ENCODE results near the gene HM13. TPM values are rescaled to one million over a fixed set of nuclear protein-coding genes. Genes with fewer than 3 reads are reported as not detected.

HM13 gene
- total and polyA plus RNA-seq, 2 of the 13 experiments (the other 11 are each of a cell fraction or from before 2014, with no cell fraction given) = 118 to 243 TPM

DNA sequence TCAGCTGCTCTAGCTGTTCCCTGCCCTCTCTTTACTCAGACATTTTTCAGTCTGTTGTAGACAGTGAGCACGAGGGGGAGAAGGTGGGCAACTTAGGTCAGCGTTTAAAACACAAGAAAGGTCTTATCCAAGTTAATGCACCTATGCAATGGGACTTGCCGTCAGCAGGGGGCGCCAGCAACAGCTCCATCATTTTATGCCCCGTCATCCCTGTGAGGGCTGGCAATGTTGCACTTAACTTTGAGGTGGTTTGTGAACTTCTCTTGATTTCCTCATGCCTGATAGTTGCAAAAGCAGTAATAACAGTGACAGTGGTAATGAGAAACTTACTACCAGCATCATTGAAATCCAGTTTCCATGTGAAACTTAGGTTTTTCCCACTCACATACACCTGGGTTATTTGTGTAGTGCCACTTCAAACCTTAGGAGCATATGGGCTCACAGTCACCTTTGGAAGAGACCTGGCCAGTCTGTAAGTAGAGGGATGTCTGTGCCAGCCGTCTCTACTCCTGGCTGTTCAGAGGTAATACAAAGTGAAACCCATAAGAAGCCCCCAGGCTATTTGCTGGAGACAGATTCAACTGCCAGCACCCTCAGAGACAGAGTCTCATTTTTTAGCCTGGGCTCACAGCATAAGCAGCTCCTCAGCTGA is 46.0 kb downstream of the HM13 start (continued):
- no peak for TF ChIP-seq SYNCRIP (IDR thresholded peaks at IDR 0.05; ENCODE audit: insufficient read depth, low read depth, low read length)
- peak; percentile 23; the same call in 1 of the 2 replicates for TF ChIP-seq SSRP1 (CRISPR knock-in tag; IDR thresholded peaks at IDR 0.05)
- TF ChIP-seq ZNF12 (CRISPR knock-in tag; IDR thresholded peaks at IDR 0.05) = 0 out of 2 replicates have a peak, but pooled peaks have one; percentile 32
- TF ChIP-seq ZNF7 (CRISPR knock-in tag; IDR thresholded peaks at IDR 0.05) = no peak
- TF ChIP-seq NFE2L2 (IDR thresholded peaks at IDR 0.05; ENCODE audit: low read length) = peak; percentile 99
- TF ChIP-seq, protein P1, sequence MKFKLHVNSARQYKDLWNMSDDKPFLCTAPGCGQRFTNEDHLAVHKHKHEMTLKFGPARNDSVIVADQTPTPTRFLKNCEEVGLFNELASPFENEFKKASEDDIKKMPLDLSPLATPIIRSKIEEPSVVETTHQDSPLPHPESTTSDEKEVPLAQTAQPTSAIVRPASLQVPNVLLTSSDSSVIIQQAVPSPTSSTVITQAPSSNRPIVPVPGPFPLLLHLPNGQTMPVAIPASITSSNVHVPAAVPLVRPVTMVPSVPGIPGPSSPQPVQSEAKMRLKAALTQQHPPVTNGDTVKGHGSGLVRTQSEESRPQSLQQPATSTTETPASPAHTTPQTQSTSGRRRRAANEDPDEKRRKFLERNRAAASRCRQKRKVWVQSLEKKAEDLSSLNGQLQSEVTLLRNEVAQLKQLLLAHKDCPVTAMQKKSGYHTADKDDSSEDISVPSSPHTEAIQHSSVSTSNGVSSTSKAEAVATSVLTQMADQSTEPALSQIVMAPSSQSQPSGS (CRISPR knock-in tag; IDR thresholded peaks at IDR 0.05) = peak; percentile 76
- TF ChIP-seq NFE2 (CRISPR knock-in tag; IDR thresholded peaks at IDR 0.05) = peak; percentile 100
- TF ChIP-seq, protein P2, sequence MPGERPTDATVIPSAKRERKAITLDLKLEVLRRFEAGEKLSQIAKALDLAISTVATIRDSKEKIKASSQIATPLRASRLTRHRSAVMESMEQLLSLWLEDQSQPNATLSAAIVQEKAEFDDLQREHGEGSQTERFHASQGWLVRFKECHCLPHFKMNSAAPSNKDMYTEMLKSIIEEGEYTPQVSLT (CRISPR knock-in tag; IDR thresholded peaks at IDR 0.05; ENCODE audit: borderline replicate concordance, low read depth) = no peak
- TF ChIP-seq JARID2 (CRISPR knock-in tag; IDR thresholded peaks at IDR 0.05; ENCODE audit: insufficient replicate concordance) = no peak
- no peak for TF ChIP-seq ZNF383 (CRISPR knock-in tag; IDR thresholded peaks at IDR 0.05; ENCODE audit: borderline replicate concordance)
- TF ChIP-seq MAFK (conservative IDR thresholded peaks at IDR 0.05 in 1 of 2, IDR thresholded peaks at IDR 0.05 in 1 of 2; ENCODE audit: low read length in 2 of 2) = peak; percentile 70 to 91
- TF ChIP-seq ZNF3 (CRISPR knock-in tag; IDR thresholded peaks at IDR 0.05) = no peak
- TF ChIP-seq, protein P3, sequence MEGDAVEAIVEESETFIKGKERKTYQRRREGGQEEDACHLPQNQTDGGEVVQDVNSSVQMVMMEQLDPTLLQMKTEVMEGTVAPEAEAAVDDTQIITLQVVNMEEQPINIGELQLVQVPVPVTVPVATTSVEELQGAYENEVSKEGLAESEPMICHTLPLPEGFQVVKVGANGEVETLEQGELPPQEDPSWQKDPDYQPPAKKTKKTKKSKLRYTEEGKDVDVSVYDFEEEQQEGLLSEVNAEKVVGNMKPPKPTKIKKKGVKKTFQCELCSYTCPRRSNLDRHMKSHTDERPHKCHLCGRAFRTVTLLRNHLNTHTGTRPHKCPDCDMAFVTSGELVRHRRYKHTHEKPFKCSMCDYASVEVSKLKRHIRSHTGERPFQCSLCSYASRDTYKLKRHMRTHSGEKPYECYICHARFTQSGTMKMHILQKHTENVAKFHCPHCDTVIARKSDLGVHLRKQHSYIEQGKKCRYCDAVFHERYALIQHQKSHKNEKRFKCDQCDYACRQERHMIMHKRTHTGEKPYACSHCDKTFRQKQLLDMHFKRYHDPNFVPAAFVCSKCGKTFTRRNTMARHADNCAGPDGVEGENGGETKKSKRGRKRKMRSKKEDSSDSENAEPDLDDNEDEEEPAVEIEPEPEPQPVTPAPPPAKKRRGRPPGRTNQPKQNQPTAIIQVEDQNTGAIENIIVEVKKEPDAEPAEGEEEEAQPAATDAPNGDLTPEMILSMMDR (CRISPR knock-in tag; IDR thresholded peaks at IDR 0.05) = peak; percentile 95
- TF ChIP-seq HHEX (CRISPR knock-in tag; IDR thresholded peaks at IDR 0.05) = no peak
- TF ChIP-seq ZNF501 (CRISPR knock-in tag; IDR thresholded peaks at IDR 0.05) = peak; percentile 26; the same call in 1 of the 2 replicates
- no peak for TF ChIP-seq GABPB1 (CRISPR knock-in tag; IDR thresholded peaks at IDR 0.05)
- TF ChIP-seq ZNF570 (CRISPR knock-in tag; IDR thresholded peaks at IDR 0.05; ENCODE audit: borderline replicate concordance) = no peak
- TF ChIP-seq, protein P4, sequence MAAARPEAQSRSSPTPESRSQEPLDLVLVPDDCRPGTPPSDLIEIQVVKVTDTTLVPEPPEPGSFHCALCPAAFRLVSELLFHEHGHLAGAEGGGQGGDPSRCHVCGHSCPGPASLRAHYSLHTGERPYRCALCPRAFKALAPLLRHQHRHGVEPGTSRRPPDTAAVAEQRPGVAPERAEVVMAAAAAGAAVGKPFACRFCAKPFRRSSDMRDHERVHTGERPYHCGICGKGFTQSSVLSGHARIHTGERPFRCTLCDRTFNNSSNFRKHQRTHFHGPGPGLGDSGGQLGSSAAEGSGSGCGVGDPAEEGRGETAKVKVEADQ (CRISPR knock-in tag; IDR thresholded peaks at IDR 0.05; ENCODE audit: borderline replicate concordance) = 0 out of 2 replicates have a peak, but pooled peaks have one; percentile 44
- TF ChIP-seq MXI1 (IDR thresholded peaks at IDR 0.05; ENCODE audit: borderline replicate concordance, low read depth, low read length) = peak; percentile 57; the same call in 1 of the 3 replicates
- TF ChIP-seq ZNF879 (CRISPR knock-in tag; IDR thresholded peaks at IDR 0.05) = no peak
- TF ChIP-seq, protein P5, sequence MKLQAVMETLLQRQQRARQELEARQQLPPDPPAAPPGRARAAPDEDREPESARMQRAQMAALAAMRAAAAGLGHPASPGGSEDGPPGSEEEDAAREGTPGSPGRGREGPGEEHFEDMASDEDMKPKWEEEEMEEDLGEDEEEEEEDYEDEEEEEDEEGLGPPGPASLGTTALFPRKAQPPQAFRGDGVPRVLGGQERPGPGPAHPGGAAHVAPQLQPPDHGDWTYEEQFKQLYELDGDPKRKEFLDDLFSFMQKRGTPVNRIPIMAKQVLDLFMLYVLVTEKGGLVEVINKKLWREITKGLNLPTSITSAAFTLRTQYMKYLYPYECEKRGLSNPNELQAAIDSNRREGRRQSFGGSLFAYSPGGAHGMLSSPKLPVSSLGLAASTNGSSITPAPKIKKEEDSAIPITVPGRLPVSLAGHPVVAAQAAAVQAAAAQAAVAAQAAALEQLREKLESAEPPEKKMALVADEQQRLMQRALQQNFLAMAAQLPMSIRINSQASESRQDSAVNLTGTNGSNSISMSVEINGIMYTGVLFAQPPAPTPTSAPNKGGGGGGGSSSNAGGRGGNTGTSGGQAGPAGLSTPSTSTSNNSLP (IDR thresholded peaks at IDR 0.05; ENCODE audit: low read depth, low read length) = peak; percentile 88; the same call in 1 of the 2 replicates
- no peak for TF ChIP-seq HES4 (CRISPR knock-in tag; IDR thresholded peaks at IDR 0.05; ENCODE audit: borderline replicate concordance)

Data from HepG2 (cell line).